CD4-positive, alpha-beta T cell treated with Interleukin-15 for 1 hour (primary cell): ENCODE measurements around the gene PALM.

ENCODE experiments used
- DNase-seq: peaks from one replicate; pipeline ENCODE4 v3.0.0-alpha.2; 2020

PALM gene

DNA sequence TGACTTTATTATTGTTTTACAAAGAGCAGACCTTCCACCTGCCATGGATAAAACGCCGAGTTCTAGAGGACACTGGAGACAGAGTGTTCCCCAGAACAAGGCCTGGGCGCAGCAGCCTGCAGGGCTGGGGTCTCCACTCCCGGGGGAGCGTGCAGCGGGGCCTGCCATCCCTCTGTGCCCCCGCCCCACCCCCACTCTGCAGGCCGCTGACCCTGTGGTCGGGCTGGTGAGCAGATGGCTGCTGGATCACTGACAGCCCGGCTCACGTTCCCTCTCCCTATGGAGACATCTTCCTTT lies 79.9 kb downstream of the PALM start:
- no peak for DNase-seq

DNA sequence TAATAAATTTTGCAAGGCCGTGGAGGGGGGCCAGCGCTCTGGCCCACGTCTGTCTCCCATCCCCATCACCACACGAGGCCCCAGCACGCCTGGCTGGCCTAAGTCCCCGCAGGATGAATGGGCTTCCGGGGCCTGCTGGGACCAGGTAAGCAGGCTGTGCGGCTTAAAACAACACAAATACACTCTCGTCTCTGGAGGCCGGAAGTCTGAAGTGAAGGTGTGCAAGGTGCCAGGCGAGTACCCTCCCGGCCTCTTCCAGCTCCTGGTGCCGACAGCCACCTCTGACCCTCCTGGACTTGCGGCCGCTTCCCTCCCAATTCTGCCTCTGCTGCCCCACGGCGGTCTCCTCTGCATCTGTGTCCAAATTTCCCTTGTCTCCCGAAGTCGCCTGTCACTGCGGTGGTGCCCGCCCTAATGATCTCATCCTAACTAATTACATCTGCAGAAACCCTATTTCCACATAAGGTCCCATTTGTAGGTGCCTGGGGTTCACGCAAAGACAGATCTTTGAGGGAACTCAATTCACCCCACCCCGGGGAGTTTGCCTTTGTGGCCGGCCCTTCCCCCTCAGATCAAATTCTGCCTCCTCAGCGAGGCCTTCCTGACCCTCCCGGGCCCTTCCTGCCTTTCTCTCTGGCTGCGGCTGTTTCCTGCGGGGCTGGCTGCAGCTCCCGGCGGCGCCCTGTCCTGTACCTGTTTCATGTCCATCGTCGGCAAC lies 80.4 kb downstream of the PALM start:
- DNase-seq = peak; percentile 34

DNA sequence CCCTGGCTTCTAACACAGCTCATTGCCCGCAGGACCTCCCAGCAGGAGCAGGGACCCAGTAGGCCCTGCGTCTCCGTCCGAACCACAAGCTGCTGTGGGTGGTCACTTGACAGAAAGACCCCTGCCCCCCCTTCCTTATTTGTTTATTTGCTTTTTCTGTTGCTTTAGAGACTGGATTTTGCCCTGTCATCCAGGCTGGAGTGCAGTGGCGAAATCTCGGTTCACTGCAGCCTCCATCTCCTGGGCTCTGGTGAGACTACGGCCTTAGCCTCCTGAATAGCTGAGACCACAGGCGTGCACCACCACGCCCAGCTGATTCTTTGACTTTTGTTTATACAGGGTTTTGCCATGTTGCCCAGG lies 80.9 kb downstream of the PALM start:
- no peak for DNase-seq

DNA sequence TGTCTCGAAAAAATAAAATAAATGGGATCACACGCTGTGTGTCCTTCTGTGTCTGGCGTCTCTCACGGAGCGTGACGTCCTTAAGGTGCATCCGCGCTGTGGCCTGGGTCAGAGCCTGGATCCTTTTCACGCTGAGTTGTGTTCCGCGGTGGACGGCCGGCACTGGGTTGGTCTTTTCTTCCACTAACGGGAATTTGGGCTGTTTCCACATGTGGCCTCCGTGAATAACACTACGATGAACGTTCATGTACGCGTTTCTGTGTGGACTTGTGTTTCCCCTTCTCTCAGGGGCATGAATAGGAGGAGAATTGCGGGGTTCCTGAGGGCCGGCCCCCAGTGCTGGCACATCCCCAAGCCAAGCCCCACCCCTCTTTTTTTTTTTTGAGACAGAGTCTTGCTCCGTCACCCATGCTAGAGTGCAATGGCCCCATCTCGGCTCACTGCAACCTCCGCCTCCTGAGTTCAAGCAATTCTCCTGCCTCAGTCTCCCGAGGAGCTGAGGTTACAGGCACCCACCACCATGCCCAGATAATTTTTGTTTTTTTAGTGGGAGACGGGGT lies 82.4 kb downstream of the PALM start:
- no peak for DNase-seq

DNA sequence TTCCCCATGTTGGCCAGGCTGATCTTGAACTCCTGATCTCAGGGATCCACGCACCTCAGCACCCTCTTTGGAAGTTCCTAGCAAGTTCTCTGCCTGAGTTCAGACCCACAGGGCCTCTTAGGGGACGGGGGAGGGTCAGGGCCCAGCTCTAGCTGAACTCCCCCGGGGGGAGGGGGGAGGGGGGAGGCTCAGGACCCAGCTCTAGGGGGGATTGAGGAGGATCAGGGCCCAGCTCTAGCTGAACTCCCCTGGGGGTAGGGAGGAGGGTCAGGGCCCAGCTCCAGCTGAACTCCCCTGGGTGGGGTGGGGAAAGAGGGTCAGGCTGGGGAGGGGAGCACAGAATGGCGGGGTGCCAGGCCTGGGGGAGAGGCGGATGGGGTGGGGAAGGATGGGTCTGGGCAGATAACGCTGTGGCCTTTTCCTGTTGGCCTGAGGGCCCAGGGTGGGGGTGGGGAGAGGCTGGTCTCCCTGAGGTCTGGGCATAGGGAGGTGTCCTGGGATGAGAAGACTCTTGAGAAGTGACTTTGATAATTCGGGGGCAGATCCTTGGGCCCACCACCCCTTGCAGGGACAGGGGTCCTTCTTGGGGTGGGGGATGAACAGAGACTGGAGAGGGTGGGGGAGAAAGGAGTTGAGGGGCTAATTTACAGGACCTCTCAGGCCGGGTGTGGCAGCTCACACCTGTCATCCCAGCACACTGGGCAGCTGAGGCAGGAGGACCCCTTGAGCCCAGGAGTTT lies 83.0 kb downstream of the PALM start:
- no peak for DNase-seq

DNA sequence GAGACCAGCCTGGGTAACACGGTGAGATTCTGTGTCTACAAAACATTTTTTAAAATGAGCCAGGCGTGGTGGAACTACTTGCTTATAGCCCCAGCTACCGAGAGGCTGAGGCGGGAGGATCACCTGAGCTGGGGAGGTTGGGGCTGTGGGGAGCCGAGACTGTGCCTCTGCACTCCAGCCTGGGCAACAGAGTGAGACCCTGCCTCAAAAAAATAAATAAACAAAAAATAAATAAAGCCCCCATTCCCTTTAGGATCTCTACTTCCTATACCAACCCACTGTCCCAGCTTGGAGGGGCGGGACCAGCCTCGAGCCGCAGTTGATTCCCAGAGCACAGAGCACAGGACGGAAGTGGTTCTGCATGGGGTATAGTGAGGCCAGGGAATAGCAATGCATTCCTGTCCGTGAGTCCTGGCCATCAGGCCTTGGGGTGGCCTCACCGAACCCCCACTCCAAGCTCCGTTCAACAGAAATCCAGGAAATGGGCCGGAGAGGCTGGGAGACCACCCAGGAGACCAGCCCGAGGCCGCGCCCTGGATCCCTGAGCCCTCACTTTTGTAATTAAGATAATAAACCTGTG lies 83.7 kb downstream of the PALM start:
- DNase-seq = no peak

DNA sequence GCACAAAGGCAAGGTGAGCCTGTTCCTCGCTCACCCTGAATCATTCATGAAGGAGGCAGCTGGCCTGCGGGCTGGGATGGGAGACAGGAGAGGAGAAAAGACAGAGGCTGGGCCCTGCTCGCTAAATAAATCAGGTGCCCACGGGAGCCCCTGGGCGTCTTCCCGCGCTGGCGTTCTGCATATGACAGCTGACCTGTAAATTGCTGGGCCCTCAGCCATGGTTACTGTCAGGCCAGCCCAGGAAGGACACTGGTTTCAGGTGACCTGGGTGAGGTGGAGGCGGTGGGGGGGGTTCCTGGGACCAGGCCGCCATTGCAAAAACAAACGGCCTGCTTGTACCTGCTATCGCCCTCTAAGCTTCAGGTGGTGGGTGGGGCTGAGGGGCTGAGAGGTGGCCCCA lies 85.1 kb downstream of the PALM start:
- no peak for DNase-seq

DNA sequence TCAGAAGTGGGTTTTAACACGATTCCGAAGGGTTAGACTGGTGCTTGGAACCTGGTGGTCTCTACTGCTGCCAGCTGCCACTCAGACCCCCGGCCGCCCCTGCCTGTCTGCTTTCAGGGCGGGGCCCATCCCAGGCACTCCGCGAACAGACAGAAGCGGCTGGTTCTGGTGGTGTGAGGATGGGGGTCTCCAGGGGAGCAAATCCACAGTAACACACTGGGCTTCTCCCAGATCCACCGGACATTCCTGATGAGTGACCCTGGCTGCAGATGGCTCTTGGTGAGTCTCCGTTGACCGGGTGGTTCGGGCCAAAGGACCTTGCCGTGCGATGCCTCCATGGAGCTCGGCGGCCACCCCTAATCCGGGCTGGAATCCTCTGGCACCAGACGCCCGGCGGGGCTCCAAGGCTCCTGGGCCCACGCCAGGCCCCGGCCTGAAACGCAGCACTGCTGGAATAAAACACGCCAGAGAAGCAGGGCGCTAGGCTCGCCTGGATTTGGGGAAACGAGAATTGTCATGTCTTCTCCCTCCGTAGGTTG lies 86.4 kb downstream of the PALM start:
- no peak for DNase-seq

DNA sequence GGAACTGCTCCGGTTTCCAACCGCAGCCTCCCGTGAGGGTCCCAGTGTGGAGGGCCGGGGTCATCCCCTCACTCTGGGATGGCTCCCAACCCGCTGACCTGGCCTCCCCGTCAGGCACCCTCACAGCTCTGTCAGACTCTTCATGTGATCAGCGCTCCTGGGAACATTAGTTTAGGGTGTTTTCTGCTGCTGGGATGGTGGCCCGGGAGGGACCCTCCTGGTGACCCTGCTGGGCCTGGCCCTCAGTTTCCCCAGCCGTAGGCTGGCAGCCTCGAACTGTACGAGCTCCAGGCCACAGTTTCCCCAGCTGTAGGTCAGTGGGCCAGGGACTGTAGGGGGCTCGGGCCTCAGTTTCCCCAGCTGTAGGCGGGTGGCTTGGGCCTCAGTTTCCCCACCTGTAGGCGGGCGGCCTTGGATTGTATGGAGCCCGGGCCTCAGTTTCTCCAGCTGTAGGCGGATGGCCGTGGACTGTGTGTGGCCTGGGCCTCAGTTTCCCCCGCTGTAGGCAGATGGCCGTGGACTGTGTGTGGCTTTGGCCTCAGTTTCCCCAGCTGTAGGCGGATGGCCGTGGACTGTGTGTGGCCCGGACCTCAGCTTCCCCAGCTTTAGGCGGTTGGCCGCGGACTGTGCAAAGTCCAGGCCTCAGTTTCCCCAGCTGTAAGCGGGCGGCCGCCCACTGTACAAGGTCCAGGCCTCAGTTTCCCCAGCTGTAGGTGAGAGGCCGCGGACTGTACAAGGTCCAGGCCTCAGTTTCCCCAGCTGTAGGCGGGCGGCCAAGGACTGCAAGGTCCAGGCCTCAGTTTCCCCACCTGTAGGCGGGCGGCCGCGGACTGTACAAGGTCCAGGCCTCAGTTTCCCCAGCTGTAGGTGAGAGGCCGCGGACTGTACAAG lies 87.2 kb downstream of the PALM start:
- no peak for DNase-seq

DNA sequence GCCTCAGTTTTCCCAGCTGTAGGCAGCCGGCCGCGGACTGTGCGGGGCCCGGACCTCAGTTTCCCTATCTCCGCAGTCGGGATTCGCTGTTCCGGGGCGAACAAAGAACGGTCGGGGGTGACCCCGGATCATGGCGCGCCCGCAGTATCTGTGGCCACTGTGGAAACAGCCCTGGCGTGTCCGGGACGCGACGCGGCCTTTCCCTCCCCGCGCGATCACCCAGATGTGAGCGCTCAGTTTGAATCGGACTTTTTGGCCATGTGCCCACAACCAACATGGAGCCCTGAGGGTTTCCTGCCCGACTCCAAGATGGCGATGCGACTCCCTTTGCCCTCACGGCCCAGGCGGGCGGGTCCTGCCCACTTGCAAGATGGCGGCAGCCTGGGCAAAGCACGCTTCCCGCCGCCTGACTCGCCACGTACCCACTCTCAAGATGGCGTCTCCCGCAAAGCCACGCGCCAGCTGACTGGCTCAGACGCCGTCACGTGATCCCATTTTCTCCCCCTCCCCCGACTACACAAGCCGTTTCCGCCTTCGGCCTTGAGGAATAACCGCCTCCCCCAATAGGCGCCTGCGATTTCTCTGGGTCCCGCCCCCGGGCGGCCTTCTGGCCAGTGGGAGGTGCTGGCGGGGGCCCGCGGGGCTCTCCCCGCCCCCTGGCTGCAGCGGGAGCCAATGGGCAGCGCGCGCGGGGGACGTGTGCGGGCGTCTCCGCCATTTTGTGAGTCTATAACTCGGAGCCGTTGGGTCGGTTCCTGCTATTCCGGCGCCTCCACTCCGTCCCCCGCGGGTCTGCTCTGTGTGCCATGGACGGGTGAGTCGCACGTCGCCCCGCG lies 88.2 kb downstream of the PALM start, which contains the start of gene PTBP1:
TSS of gene PTBP1 (plus strand) at position 761 of the 836 bp plus-strand sequence. CDS start at position 807, 46 bp downstream.
- DNase-seq = peak; percentile 100
